ENCODE measurements around the gene SHISA5.
A peak's percentile ranks its signal among the peaks of the same experiment; 100 is the strongest.
"Not testable (repeated sequence)": the region's sequence is repeated elsewhere in the genome, so short reads cannot be mapped to it uniquely, and the experiment has no call there.

The SHISA5 gene, protein sequence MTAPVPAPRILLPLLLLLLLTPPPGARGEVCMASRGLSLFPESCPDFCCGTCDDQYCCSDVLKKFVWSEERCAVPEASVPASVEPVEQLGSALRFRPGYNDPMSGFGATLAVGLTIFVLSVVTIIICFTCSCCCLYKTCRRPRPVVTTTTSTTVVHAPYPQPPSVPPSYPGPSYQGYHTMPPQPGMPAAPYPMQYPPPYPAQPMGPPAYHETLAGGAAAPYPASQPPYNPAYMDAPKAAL
- 40.6 to 114 (median 66.9) reads per million in 17 experiments for total RNA-seq

DNA sequence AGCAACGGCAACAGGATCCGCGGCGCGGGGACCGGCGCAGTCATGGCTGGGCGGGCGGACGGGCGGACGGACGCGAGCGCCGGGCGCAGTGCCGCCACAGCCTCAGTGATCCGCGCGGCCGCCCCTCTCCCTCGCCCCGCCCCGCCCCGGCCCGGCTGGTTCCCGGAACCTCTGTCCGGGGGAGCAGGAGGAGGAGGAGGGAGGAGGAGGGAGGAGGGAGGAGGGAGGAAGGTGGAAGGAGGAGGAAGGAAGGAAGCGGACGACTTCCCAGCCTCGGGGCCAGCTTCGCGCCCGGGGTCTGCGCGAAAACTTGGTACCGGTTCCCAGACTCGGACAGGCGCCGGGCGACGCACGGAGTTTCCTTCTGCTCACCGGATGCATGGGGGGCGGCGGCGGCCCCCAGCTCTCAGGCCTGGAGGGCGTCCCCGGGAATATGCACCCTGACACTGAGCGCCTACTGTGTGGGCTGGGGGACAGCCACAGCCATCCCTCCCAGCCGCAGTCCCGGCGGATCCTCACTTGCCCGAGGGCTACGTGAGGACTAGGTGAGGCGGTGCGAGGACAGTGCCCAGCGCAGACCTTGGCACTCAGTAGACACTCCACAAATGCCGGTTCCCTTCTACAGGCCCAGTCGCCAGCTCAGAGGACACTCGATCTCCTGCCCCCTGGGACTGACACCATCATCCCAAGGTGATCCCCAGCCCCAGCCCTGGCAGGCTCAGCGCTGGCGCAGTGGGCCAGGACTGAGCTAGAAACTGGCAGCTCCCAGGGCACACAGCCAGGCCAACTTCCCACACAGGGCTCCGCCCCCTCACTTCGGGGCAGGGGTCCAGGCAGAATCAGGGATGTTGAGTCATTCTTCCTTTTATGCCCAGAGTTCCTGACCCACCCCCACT, at the start of gene SHISA5:
TSS of gene SHISA5 (minus strand) at position 124 of the 896 bp plus-strand sequence. CDS start at position 44, 80 bp downstream.
- DNase-seq = peak; percentile 51 to 82 (median 63)

DNA sequence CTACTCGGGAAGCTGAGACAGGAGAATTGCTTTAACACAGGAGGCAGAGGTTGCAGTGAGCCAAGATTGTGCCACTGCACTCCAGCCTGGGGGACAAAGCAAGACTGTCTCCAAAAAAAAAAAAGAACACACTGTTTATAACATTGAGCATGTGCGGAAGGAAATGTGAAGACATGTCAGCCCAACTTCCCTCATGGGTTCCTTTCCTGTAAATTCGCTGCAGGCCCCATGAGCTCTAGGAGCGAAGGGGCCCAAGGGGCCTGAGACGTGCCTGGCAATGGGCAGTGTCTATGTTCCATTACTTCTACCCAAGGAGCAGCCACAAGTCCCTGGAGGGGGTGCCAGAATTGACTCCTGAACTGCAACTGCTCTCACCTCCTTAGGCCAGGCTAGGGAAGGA, 49.4 kb upstream of the SHISA5 start:
- peak in 3 of 4 experiments; percentile 36 to 58 (median 41) for DNase-seq

- DNase-seq = no peak
Measured at GRCh38 chr3:48552111-48552951, 48.4 kb upstream of the SHISA5 start.

DNA sequence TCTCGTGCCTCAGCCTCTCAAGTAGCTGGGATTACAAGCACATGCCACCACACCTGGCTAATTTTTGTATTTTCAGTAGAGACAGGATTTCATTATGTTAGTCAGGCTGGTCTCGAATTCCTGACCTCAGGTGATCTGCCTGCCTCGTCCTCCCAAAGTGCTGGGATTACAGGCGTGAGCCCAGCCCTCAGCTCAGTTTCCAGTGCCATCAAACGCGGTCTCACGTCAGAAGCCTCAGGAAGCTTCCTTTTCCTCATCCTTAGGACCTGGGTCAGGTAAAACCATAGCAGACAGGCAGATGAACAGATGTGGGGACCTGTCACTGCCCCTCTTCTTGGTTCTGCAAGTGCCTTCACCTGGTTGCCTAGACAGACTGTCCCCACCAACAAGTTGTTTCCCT, 47.7 kb upstream of the SHISA5 start:
- DNase-seq = not testable (repeated sequence)

GRCh38 chr3:48548729-48549705, 45.0 kb upstream of the SHISA5 start:
- peak; percentile 95 to 97 (median 96) for DNase-seq

DNA sequence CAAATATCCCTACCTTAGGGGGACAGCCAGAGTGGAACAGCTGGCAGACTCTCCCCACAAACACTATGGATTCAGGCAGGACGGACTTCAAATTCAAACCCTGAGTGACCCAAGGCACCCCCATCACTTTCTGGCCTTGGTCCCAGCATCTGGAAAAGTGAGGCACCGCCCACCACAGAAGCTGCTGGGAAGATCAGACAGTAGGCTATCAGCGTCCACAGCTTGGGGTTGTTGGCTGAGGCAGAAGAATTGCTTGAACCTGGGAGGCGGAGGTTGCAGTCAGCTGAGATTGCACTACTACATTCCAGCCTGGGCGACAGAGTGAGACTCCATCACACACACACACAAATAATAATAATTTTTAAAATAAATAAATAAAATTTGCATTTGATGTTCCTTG, 44.2 kb upstream of the SHISA5 start:
- DNase-seq = no peak

- DNase-seq = peak in 1 of 4 experiments; percentile 21
Measured at GRCh38 chr3:48546203-48546829, 42.3 kb upstream of the SHISA5 start.

DNA sequence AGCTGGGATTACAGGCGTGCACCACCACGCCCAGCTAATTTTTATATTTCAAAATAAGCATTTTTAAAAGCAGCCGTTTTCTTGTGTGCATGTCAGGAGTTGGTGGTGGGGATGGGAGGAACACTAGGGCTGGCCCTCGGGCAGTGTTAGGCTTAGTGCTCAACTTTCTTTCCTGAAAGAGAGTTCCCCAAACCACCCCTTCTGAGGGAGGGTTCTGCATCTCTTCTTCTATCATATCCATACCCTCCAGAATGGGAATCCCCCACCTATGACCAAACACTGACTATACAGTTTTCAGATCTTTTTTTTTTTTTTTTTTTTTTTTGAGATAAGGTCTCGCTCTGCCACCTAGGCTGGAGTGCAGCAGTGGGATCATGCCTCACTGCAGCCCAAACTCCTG, 40.2 kb upstream of the SHISA5 start:
- DNase-seq = peak in 3 of 4 experiments; percentile 36 to 54 (median 43)

- DNase-seq = peak; percentile 79 to 88 (median 86)
Measured at GRCh38 chr3:48543271-48543866, 39.4 kb upstream of the SHISA5 start.

- no peak for DNase-seq
Measured at GRCh38 chr3:48538451-48538850, 34.5 kb upstream of the SHISA5 start.

DNA sequence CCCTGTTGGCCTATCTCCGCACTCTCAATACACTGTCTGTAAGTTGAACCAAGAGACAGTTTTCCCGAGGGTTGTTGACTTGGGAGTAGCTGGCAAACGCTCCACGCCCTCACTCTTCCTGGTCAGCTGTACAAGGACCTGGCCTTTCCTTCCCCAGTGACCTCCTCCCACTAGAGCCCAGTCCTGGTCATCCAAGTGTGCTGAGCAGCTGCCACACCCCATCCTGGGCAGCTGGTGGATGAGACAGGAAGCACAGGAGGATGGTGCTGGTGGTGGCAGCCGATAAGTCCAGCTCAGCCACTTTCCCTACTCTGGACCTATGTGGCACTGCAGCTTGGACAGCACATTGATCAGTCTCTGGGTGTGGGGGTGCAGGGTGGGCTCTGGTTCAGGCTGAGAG, 32.8 kb upstream of the SHISA5 start:
- DNase-seq = no peak

GRCh38 chr3:48536116-48536515, 32.1 kb upstream of the SHISA5 start:
- no peak for DNase-seq

DNA sequence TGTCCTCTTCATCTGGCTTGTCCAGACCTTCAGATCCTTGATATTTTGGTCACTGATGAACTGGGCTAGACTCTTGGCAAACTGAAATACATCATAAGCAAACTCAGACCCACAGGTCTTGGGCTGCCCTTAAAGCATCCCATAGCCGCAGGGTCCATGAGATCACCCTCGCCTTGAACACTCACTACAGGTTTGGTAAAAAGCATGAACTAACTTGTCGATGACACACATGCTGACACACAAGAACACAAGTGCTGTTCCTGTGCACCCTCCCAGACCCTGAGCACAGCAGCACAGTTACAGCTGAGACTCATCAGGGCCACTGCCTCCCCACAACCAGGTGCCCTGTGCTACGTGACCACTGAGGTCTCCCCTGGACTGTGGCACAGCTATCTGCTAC, 31.6 kb upstream of the SHISA5 start:
- DNase-seq = no peak

- no peak for DNase-seq
Measured at GRCh38 chr3:48532977-48533337, 29.0 kb upstream of the SHISA5 start.

DNA sequence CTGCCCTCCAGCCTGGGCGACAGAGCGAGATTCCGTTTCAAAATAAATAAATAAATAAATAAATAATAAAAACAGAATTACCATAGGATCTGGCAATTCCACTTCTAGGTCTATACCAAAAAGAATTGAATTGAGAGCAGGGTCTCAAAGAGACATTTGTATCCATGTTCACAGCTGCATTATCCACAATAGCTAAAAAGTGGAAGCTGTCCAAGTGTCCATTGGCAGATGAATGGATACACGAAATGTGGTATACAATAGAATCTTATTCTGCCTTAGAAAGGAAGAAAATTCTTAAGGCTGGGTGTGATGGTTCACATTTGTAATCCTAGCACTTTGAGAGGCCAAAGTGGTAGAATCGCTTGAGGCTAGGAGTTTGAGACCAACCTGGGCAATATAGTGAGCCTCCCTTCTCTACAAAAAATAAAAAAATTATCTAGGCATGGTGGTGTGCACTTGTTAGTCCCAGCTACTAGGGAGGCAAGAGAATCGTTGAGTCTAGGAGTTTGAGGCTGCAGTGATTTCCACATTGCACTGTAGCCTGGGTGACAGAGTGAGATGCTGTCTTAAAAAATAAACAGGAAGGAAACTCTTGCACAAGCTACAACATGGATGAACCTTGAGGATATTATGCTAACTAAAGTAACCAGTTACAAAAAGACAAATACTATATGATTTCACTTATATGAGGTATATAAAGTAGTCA, 28.4 kb upstream of the SHISA5 start:
- DNase-seq = peak; percentile 63 to 80 (median 71)

- peak in 3 of 4 experiments; percentile 26 to 37 (median 34) for DNase-seq
Measured at GRCh38 chr3:48530701-48531100, 26.7 kb upstream of the SHISA5 start.

DNA sequence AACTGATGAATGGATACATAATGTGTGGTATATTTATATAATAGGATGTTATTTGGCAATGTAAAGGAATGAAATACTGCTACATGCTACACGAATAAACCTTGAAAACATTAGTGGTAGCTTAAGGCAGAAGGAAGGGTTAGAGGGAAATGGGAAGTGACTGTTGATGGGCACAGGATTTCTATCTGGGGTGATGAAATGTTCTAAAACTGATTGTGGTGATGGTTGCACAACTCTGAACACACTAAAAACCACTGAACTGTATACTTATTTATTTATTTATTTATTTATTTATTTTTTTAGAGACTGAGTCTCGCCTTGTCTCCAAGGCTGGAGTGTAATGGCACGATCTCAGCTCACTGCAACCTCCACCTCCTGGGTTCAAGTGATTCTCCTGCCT, 24.8 kb upstream of the SHISA5 start:
- peak; percentile 47 to 82 (median 68) for DNase-seq

DNA sequence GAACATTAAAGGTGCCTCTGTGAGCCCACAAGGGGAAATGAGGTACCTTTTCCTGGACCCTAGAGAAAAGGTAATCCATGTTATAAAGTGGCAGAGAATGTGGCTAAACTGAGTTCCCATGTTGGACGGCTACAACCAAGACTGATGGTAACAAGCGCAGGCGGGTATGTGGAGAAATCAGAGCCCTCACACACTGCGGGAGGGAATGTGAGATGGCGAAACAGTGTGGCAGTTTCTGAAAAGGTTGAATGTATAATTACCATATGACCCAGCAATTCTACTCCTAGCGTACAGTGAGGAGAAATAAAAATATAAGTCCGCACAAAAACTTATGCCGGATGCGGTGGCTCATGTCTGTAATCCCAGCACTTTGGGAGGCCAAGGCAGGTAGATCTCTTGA, 24.1 kb upstream of the SHISA5 start:
- DNase-seq = peak; percentile 20 to 71 (median 64)

DNA sequence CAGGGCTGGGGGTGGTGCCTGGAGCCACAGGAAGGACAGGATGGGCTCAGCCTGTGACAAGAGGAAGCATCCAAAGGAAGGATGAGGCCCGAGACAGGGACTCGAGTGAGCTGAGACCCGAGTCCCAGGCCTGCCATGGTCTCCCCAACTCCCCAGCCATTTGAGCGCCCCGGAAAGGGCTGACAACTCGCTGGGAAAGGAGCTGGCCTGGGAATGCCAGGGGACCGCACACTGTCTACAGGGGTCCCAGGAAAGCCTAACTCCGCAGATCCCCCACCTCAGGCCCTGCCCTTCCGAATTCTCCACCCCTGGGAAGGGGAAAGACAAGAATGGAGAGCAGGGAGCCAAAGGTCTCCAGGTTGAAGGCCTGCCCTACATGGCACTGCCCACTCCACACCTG, 21.0 kb upstream of the SHISA5 start:
- DNase-seq = no peak

GRCh38 chr3:48521635-48522034, 17.7 kb upstream of the SHISA5 start:
- no peak for DNase-seq

Measured in suppressor macrophage (primary cell).